ENCODE results near the gene CHIT1. TPM values are rescaled to one million over a fixed set of nuclear protein-coding genes. Genes with fewer than 3 reads are reported as not detected.

Gene CHIT1
- total and polyA plus RNA-seq, 7 donors = 0.04 to 0.27 (median 0.09) TPM; not detected in 3

- TF ChIP-seq CTCF (IDR thresholded peaks at IDR 0.05) = no peak
Observed at GRCh38 chr1:203181586-203182386, 47.7 kb downstream of the CHIT1 start.

GRCh38 chr1:203180611-203181330, 48.7 kb downstream of the CHIT1 start:
- Histone ChIP-seq H3K4me1 (peaks cover 32% of the 10 kb centered on the region), H3K9me3 (no peaks in the 10 kb centered on the region), H3K36me3 (ENCODE audit: insufficient read depth in 1 of 2, low read depth in 1 of 2) (no peaks in the 10 kb centered on the region), H3K27me3 (ENCODE audit: insufficient read depth in 3 of 3, low read length in 2 of 3) (no peaks in the 10 kb centered on the region), H3K27ac (no peak overlapping the region), H3K4me3 (no peak overlapping the region)
- DNase-seq (no peak), ATAC-seq (no peak)
- intact Hi-C loops (cut with DNase I) = no loop called here
- TF ChIP-seq CTCF (IDR thresholded peaks at IDR 0.05) = no peak
- 83 to 89% (median 85%) methylated on average over 11 of the region's 11 CpGs for WGBS, 3 donors

More at GRCh38 chr1:203181586-203182386, 47.7 kb downstream of the CHIT1 start:
- ATAC-seq = no peak
- no peaks in the 10 kb centered on the region for H3K27me3 ChIP-seq (ENCODE audit: insufficient read depth in 3 of 3, low read length in 2 of 3)
- H3K27ac ChIP-seq = no peak overlapping the region
- 74 to 81% (median 79%) methylated on average over 9 to 10 of the region's 10 CpGs for WGBS, 3 donors
- H3K36me3 ChIP-seq (ENCODE audit: insufficient read depth in 1 of 2, low read depth in 1 of 2) = no peaks in the 10 kb centered on the region
- no peak for DNase-seq
- H3K4me3 ChIP-seq = no peak overlapping the region
- H3K4me1 ChIP-seq = peaks cover 27% of the 10 kb centered on the region
- no peaks in the 10 kb centered on the region for H3K9me3 ChIP-seq
- intact Hi-C loops (cut with DNase I) = no loop called here

GRCh38 chr1:203179667-203180005, 49.8 kb downstream of the CHIT1 start:
- 93 to 96% (median 94%) methylated on average over 10 of the region's 10 CpGs for WGBS, 3 donors
- no peak overlapping the region for H3K27ac ChIP-seq
- intact Hi-C loops (cut with DNase I) = loop anchor here in 1 of 2 donors (5.0 kb wide), 1 partner anchor 88 kb away; no protein-coding TSS in a partner anchor
- H3K4me3 ChIP-seq = no peak overlapping the region
- H3K27me3 ChIP-seq (ENCODE audit: insufficient read depth in 3 of 3, low read length in 2 of 3) = no peaks in the 10 kb centered on the region
- H3K4me1 ChIP-seq = peaks cover 38% of the 10 kb centered on the region
- DNase-seq (no peak), ATAC-seq (no peak)
- H3K9me3 ChIP-seq = no peaks in the 10 kb centered on the region
- no peak for TF ChIP-seq CTCF (IDR thresholded peaks at IDR 0.05)
- no peaks in the 10 kb centered on the region for H3K36me3 ChIP-seq (ENCODE audit: insufficient read depth in 1 of 2, low read depth in 1 of 2)

- intact Hi-C loops (cut with DNase I) = loop anchor here in 1 of 2 donors (5.0 kb wide), 1 partner anchor 88 kb away; no protein-coding TSS in a partner anchor
- H3K4me3 ChIP-seq = no peak overlapping the region
- peak overlapping the region; percentile 89 for H3K27ac ChIP-seq
- H3K36me3 ChIP-seq (ENCODE audit: insufficient read depth in 1 of 2, low read depth in 1 of 2) = no peaks in the 10 kb centered on the region
- no peaks in the 10 kb centered on the region for H3K27me3 ChIP-seq (ENCODE audit: insufficient read depth in 3 of 3, low read length in 2 of 3)
- ATAC-seq = no peak
- no peak for DNase-seq
- peaks cover 44% of the 10 kb centered on the region for H3K4me1 ChIP-seq
- no peak for TF ChIP-seq CTCF (IDR thresholded peaks at IDR 0.05)
- H3K9me3 ChIP-seq = no peaks in the 10 kb centered on the region
- WGBS, 3 donors = 93 to 95% (median 94%) methylated on average over 14 of the region's 14 CpGs
Observed at GRCh38 chr1:203178821-203179666, 50.4 kb downstream of the CHIT1 start.
